ENCODE data around the gene AMMECR1. TPM values are rescaled to one million over a fixed set of nuclear protein-coding genes. Genes with fewer than 3 reads are reported as not detected.

The AMMECR1 gene
- total and polyA plus RNA-seq, 2 of the 8 experiments (the other 6 are each of a cell fraction or from before 2014, with no cell fraction given) = 10.2 to 21.2 TPM

GRCh38 chrX:110172215-110172614, 145.7 kb downstream of the AMMECR1 start (continued):
- TF ChIP-seq HDAC2 (IDR thresholded peaks at IDR 0.05; ENCODE audit: borderline replicate concordance in 1 of 2, low read depth in 2 of 2, low read length in 2 of 2) = no peak
- no peak for TF ChIP-seq CEBPB (IDR thresholded peaks at IDR 0.05; ENCODE audit: low read depth, low read length)
- TF ChIP-seq CHD1 (IDR thresholded peaks at IDR 0.05; ENCODE audit: low read depth, low read length) = no peak
- TF ChIP-seq SAP30 (IDR thresholded peaks at IDR 0.05; ENCODE audit: insufficient read depth, insufficient replicate concordance, low read length) = no peak
- TF ChIP-seq TAF1 (IDR thresholded peaks at IDR 0.05; ENCODE audit: low read depth, low read length) = no peak
